Measurements from ENCODE around the gene SCP2.
"Not testable (repeated sequence)": the region's sequence is repeated elsewhere in the genome, so short reads cannot be mapped to it uniquely, and the experiment has no call there.

The SCP2 gene

DNA sequence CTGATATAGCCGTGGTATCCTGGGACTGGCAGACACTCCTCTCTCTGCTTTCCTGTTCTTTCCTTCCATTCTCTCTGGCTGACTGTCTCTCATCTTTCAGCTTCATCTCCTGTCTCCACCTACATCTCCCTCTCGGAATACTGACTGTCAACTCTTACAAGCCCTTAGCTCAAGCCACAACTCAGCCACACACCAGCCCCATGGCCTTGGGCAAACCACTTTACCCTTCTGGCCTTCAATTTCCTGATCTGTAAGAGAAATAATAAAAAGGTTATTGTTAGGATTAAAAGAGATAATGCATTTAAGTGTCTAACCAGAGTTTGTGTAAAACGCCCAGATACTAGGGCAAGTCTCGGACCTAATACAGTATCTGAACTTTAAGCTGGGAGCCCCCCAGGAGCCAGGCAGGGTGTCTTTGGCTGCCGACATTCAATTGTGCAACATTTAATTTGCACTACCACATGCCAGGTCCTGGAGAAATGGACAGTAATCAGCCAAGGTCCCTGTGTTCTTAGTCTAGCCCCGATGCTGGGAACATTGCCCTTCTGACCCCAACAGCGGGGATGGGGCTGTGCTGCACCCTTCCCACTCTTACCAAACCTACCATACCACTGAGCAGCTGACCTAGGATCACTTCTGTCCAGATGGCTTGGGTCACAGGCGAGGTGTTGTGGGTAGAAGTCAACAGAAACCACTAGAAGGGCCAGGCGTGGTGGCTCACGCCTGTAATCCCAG is 10.7 kb upstream of the SCP2 start:
- in situ Hi-C loops (cut with HindIII; ENCODE audit: low sequenced_read_pairs): no loop called here

DNA sequence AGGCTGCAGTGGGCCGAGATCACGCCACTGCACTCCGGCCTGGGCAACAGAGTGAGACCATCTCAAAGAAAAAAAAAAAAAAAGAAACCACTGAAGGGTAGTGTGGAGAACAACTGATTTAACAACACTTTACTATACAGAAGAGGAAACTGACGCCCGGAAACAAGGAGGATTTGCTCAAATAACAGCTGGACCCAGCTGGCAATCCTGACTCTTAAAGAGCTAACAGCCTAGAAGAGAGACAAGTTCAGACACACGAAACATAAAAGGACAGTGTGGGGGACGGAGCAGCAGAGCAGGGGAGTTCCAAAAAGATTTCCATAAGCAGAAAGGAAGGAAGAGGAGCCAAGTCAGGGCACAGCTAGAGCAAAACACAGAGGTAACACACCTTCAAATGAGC is 9.9 kb upstream of the SCP2 start:
- in situ Hi-C loops (cut with HindIII; ENCODE audit: low sequenced_read_pairs): no loop called here

- in situ Hi-C loops (cut with HindIII; ENCODE audit: low sequenced_read_pairs): no loop called here
These were observed 9.5 kb upstream of the SCP2 start for GRCh38 chr1:52917581-52917980.

DNA sequence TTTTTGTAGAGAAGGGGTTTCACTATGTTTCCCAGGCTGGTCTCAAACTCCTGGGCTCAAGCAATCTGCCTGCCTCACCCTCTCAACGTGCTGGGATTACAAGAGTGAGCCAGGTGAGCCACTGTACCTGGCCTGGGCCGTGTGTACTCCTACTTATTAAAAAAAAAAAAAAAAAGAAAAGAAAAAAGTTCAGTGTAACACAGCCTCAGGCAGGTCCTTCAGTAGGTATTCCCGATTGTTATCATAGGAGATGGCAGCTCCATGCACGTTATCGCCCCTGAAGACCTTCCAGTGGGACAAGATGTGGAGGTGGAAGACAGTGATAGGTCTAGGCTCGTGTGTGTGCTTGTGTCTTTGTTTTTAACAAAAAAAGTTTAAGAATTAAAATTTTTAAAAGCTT is 8.9 kb upstream of the SCP2 start:
- in situ Hi-C loops (cut with HindIII; ENCODE audit: low sequenced_read_pairs): no loop called here

DNA sequence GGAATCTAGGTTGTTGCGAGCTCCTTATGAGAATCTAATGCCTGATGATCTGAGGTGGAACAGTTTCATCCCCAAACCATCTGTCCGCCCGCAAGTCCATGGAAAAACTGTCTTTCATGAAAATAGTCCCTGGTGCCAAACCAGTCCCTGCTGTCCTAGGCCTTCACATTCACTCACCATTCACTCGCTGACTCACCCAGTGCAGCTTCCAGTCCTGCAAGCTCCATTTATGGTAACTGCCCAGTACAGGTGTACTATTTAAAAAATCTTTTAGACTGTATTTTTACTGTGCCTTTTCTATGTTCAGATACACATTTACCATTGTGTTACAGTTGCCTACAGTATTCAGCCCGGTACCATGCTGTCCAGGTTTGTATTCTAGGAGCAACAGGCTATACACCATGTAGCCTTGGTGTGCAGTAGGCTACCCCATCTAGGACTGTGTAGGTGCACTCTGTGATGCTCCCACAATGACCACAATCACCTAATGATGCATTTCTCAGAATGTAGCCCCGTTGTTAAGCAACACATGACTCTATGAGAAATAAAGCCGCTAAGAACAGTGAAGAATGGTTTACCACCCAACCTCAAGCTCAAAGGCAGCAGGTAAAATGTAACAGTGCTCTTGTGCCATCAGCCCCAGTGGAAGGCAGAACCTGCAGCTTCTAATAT is 7.9 kb upstream of the SCP2 start:
- in situ Hi-C loops (cut with HindIII; ENCODE audit: low sequenced_read_pairs): no loop called here

GRCh38 chr1:52919723-52920483 is 7.2 kb upstream of the SCP2 start:
- in situ Hi-C loops (cut with HindIII; ENCODE audit: low sequenced_read_pairs): no loop called here

DNA sequence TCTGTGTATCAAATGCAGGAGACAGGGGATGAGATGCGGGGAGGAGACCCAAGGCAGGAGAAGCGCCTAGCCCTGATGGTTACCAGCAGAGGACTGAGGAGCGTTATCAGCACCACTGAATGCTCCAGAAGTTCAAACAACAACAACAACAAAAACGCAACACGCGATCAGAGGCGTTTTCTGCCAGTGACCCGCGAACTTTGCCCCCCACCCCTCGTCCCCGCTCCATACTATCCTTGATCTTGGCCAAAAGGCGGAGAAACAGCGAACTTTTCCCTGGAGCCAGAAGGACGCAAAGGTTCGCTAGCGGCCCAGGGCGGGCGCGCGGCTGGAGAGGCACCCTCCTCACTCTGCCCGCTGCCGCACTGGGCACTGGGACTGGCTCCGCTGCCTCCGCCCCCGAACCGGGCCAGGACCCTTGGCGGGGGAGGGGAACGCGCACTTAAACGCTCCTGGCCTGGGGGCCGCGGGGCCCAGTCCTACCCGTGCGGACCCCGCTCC is 6.2 kb upstream of the SCP2 start:
- in situ Hi-C loops (cut with HindIII; ENCODE audit: low sequenced_read_pairs): no loop called here

DNA sequence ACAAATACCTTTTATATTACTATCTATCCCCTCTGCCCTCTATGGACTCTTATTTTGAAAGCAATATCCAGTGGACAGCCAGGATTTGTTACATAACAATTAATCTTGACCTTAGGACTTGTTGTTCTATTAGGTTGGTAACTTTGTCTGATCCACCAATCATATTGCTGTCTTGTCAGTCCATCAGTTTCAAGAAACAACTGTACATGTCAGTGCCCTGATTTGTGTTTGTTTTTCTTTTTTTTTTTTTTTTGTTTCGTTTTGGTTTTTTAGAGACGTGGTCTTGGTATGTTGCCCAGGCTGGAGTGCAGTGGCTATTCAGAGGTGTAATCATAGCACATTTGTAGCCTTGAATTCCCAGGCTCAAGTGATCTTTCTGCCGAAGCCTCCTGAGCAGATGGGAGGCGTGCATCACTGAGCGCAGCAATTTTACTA is 1.5 kb upstream of the SCP2 start:
- in situ Hi-C loops (cut with HindIII; ENCODE audit: low sequenced_read_pairs): no loop called here

DNA sequence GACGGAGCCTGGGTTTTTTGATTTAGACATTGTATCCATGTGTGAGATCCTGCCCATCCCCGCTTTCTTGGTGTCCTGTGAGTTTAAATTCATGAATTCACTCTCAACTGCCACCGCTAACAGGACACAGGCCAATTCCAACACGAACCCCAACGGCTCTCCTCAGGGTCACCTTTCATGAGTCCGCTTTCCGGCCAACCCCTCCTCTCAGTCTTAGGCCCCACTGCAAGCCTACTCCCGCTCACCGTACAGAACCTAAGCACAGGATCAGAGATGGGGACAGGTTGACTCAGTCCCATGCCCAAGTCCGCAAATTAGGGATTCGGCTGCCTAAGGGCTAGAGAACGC is 238 bp upstream of the SCP2 start:
- in situ Hi-C loops (cut with HindIII; ENCODE audit: low sequenced_read_pairs): no loop called here

DNA sequence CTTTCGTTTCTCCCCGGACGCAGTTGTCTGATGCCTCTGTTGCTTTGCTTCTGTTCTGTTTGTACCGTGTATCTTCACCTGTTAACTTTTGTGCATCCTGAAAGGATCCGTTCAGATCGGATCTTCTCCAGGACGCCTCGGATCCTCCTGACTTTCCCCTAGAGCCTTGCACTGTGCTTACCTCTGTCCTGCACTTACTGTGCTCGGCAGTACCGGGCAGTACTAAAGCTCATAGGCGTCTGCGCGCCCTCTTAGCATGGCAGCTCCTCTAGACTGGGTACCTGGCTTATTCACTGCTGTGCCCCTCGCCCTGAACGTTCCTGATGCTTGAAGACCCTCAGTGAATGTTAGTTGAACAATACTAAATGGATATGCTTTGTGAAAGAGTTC is 934 bp downstream of the SCP2 start:
- in situ Hi-C loops (cut with HindIII; ENCODE audit: low sequenced_read_pairs): no loop called here

- in situ Hi-C loops (cut with HindIII; ENCODE audit: low sequenced_read_pairs): no loop called here
These were observed 1.9 kb downstream of the SCP2 start for GRCh38 chr1:52929019-52929418.

- in situ Hi-C loops (cut with HindIII; ENCODE audit: low sequenced_read_pairs): no loop called here
These were observed 10.5 kb downstream of the SCP2 start for GRCh38 chr1:52937433-52938182.

GRCh38 chr1:52938183-52938451 is 11.0 kb downstream of the SCP2 start:
- in situ Hi-C loops (cut with HindIII; ENCODE audit: low sequenced_read_pairs): no loop called here

DNA sequence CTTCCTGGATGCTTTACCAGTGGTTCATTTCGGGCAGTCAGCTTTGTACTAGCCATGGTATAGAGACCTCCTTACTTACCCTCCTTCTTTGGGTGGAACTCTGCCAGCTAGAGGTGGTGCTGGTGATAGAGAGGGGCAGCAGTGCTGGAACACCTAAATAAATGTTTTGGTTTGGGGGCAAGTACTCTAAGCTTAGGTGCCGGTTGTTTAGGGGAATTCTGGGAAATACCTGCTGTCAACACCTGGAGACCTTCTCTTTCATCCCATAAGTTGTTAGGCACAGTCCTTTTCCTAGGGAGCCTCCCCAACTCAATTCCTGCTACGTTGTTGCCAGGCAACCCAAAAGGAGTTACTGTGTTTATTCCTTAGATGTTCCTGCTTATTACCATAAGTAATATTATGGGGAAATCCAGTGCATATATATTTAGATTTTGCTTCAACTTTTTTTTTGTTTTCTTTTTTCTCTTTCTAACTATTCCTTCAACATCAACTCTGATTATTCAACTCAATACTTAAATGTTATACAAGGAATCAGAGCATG is 16.9 kb downstream of the SCP2 start:
- in situ Hi-C loops (cut with HindIII; ENCODE audit: low sequenced_read_pairs): no loop called here

DNA sequence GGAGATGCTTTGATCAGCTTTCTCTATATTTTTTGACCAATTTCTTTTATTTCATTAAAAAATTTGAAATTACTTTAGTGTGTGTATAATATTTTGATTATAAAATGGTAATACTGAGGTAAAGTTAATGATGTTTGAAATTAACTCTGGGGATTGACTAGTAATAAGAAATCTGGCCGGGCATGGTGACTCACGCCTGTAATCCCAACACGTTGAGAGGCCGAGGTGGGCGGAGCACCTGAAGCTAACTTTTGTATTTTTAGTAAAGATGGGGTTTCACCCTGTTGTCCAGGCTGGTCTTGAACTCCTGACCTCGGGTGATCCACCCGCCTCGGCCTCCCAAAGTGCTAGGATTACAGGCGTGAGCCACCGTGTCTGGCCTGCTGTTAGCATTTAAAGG is 17.5 kb downstream of the SCP2 start:
- in situ Hi-C loops (cut with HindIII; ENCODE audit: low sequenced_read_pairs): no loop called here

DNA sequence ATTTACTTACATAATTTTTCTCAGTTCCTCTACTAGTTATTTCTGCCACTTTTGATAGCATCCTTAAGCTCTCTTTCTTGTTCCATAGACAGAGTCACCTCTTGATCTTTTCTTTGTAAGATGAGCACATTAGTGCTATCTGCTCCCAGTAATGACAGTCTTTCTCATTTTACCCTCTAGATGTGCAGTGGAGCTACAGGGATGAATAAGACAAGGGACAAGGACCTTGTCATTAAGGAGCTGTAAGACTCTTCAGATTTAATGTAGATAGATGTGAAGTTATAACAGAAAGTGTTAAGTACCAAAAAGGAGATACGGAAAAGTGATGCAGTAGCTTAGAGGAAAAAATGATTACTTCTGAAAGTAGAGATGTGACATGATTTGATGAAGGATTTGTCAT is 20.4 kb downstream of the SCP2 start:
- in situ Hi-C loops (cut with HindIII; ENCODE audit: low sequenced_read_pairs): no loop called here

GRCh38 chr1:52949602-52950001 is 22.5 kb downstream of the SCP2 start:
- in situ Hi-C loops (cut with HindIII; ENCODE audit: low sequenced_read_pairs): not testable (repeated sequence)

DNA sequence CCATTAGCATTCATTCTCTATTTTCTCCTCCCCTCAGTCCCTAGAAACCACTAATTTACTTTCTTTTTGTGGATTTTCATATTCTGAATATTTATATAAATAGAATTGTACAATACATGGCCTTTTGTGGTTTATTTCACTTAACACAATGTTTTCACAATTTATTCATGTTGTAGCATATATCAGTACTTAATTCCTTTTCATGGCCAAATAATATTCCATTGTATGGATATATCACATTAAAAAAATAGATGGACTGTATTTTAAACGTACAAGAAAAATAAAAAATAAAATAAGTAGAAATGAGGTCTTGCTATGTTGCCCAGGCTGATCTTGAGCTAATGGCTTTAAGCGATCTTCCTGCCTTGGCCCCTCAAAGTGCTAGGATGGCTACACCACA is 25.0 kb downstream of the SCP2 start:
- in situ Hi-C loops (cut with HindIII; ENCODE audit: low sequenced_read_pairs): no loop called here

DNA sequence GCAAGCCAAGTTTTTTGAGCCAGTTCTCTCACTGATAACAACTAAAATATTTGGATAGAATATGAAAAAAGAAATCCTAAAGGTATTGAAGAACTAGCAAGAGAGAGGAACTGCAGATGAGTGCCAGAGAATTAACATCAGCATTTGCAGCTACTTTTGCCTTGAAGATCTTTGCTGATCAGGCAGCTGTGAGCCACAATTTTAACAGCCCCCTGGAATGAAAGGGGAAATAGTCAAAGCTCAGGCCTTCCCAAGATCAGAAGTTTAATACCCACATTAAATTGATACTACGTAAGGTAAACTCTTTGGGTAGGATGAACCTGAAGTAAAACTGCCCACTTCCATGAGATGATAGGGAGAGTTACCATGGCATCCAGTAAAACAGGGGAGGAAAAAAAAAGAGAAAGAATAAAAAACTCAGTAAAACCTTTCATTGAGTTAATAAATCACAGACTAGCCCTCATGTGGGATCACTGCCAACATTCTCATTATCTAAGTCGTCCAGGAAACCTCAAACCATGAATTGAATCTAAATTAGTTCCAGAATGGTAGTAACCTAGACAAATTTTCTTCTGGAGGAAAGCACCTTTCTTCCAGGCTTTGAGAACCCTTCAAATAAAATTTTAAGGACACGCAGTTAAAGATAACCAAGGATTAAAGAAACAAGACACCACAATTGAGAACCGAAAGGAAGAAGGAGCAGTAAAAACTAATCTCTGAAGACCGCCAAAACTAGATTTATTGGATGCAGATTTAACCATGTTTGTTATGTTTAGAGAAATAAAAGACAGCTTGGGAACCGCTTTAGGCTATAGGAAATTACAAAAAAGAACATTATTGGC is 28.3 kb downstream of the SCP2 start:
- in situ Hi-C loops (cut with HindIII; ENCODE audit: low sequenced_read_pairs): no loop called here

DNA sequence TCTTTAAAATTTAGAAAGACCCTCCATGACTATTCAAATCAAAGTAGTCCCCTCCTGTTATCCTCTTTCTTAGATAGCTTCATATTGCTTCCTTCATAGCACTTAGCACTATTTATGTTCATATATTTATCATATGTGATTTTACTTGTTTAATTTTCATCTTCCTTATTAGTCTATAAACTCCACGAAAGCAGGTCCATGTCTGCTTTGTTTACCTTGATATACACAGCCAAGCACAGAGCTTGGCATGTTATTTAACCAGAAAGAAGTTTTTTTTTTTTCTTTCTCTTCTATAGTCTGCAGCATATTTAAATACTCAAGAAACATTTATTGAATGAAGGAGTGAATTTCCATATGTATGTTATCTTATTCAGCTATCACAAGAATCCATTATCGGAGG is 36.0 kb downstream of the SCP2 start:
- in situ Hi-C loops (cut with HindIII; ENCODE audit: low sequenced_read_pairs): no loop called here
